ENCODE measurements around the gene GUCY2C.

Gene GUCY2C

DNA sequence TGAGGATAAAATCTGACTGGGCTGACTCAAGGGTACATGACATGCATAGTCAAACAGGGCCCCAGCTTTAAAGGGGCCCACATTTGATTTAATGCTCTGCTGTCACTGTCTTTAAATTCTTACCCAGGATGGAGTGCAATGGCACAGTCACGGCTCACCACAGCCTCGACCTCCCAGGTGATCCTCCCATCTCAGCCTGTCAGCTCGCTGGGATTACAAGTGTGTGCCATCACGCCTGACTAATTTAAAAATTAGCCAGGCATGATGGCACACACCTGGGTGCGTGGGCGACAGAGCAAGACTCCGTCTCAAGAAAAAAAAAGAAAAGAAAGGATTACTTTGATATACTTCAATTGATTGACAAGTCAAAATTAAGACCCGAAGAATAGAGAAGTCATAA, 119.5 kb downstream of the GUCY2C start:
- Histone ChIP-seq H3K79me1 (ENCODE audit: low read length) (no peaks in the 10 kb centered on the region), H3K36me3 (ENCODE audit: control insufficient read depth in 1 of 2, insufficient read depth in 2 of 2, low read length in 2 of 2) (no peaks in the 10 kb centered on the region), H3K4me3 (ENCODE audit: low read depth, low read length) (no peak overlapping the region), H4K12ac (ENCODE audit: low read depth, low read length) (no peak overlapping the region), H3K27ac (ENCODE audit: low read depth, low read length) (no peak overlapping the region), H2BK5ac (ENCODE audit: low read depth, low read length, poor library complexity) (no peak overlapping the region), H4K91ac (ENCODE audit: low read depth, low read length) (no peak overlapping the region), H3K9ac (ENCODE audit: low read length) (no peak overlapping the region), H3K9me3 (ENCODE audit: insufficient read depth, low read depth, low read length) (no peaks in the 10 kb centered on the region), H3K18ac (ENCODE audit: low read length) (no peak overlapping the region), H2BK12ac (ENCODE audit: low read length) (no peak overlapping the region), H3K14ac (ENCODE audit: low read length) (no peak overlapping the region), H3K4ac (ENCODE audit: low read depth, low read length) (no peak overlapping the region), H2BK120ac (ENCODE audit: insufficient read depth, low read length, poor library complexity) (no peak overlapping the region), H3K79me2 (ENCODE audit: control insufficient read depth, insufficient read depth, low read length, poor library complexity) (no peaks in the 10 kb centered on the region), H3K4me2 (ENCODE audit: low read length) (no peak overlapping the region), H4K8ac (ENCODE audit: low read depth, low read length) (no peak overlapping the region), H2AFZ (ENCODE audit: insufficient read depth, low read length, poor library complexity) (no peak overlapping the region), H3K23ac (ENCODE audit: low read length) (no peak overlapping the region), H3K4me1 (ENCODE audit: control insufficient read depth in 1 of 2, insufficient read depth in 2 of 2, low read length in 2 of 2) (no peaks in the 10 kb centered on the region), H2AK5ac (ENCODE audit: low read length) (no peak overlapping the region), H3K27me3 (ENCODE audit: insufficient read depth, low read length) (no peaks in the 10 kb centered on the region)
- WGBS (ENCODE audit: extremely low coverage, insufficient coverage, insufficient read length), result no CpG with 5 or more reads among the region's 8 CpGs
- DNase-seq, result no peak

DNA sequence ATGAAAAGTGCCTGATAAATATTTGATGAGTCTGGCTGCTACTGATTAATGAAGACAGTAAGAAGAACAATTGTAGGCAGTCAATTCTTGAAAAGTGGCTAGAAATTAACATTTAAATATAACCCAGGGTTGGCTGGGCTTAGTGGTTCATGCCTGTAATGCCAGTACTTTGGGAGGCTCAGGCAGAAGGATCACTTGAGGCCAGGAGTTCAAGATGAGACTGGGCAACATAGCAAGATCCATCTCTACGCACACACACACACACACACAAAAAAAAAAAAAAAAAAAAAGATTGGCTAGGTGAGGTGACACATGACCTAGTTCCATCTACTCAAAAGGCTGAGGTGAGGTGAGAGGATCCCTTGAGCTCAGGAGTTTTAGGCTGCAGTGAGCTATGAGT, 120.8 kb downstream of the GUCY2C start:
- Histone ChIP-seq H2BK120ac (ENCODE audit: insufficient read depth, low read length, poor library complexity) (no peak overlapping the region), H3K27me3 (ENCODE audit: insufficient read depth, low read length) (no peaks in the 10 kb centered on the region), H3K9me3 (ENCODE audit: insufficient read depth, low read depth, low read length) (no peaks in the 10 kb centered on the region), H3K79me1 (ENCODE audit: low read length) (no peaks in the 10 kb centered on the region), H3K14ac (ENCODE audit: low read length) (no peak overlapping the region), H2BK12ac (ENCODE audit: low read length) (no peak overlapping the region), H3K79me2 (ENCODE audit: control insufficient read depth, insufficient read depth, low read length, poor library complexity) (no peaks in the 10 kb centered on the region), H4K12ac (ENCODE audit: low read depth, low read length) (no peak overlapping the region), H3K4me3 (ENCODE audit: low read depth, low read length) (no peak overlapping the region), H3K4me1 (ENCODE audit: control insufficient read depth in 1 of 2, insufficient read depth in 2 of 2, low read length in 2 of 2) (no peaks in the 10 kb centered on the region), H4K8ac (ENCODE audit: low read depth, low read length) (no peak overlapping the region), H3K27ac (ENCODE audit: low read depth, low read length) (no peak overlapping the region), H2AFZ (ENCODE audit: insufficient read depth, low read length, poor library complexity) (no peak overlapping the region), H3K9ac (ENCODE audit: low read length) (no peak overlapping the region), H3K36me3 (ENCODE audit: control insufficient read depth in 1 of 2, insufficient read depth in 2 of 2, low read length in 2 of 2) (no peaks in the 10 kb centered on the region), H3K4ac (ENCODE audit: low read depth, low read length) (no peak overlapping the region), H3K18ac (ENCODE audit: low read length) (no peak overlapping the region), H2BK5ac (ENCODE audit: low read depth, low read length, poor library complexity) (no peak overlapping the region), H3K23ac (ENCODE audit: low read length) (no peak overlapping the region), H2AK5ac (ENCODE audit: low read length) (no peak overlapping the region), H4K91ac (ENCODE audit: low read depth, low read length) (no peak overlapping the region), H3K4me2 (ENCODE audit: low read length) (no peak overlapping the region)
- no peak for DNase-seq
- no CpG with 5 or more reads among the region's 1 CpG for WGBS (ENCODE audit: extremely low coverage, insufficient coverage, insufficient read length)

DNA sequence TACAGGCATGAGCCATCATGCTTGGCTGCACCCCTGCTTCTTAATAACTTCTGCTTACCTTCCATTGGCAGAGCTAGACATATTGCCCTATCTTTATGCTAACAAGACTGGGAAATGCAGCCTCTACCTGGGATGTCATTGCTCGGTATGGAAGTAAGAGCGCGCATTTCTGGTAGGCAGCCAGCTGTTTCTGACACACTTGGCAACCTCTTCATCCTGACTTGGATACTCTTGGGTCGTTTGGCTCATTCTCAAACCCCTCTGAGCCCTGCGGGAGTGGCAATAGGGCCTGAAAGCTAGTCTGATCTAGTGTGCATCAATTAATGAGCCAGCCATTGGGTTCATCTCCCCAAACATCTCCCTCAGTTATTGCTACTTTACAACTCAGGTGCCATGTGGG, 123.3 kb downstream of the GUCY2C start:
- no peak overlapping the region for H3K4me3 ChIP-seq (ENCODE audit: low read depth, low read length)
- H3K4me2 ChIP-seq (ENCODE audit: low read length), result no peak overlapping the region
- no peak overlapping the region for H4K8ac ChIP-seq (ENCODE audit: low read depth, low read length)
- H4K91ac ChIP-seq (ENCODE audit: low read depth, low read length), result no peak overlapping the region
- no peak overlapping the region for H3K23ac ChIP-seq (ENCODE audit: low read length)
- no peak overlapping the region for H3K14ac ChIP-seq (ENCODE audit: low read length)
- H2AK5ac ChIP-seq (ENCODE audit: low read length), result no peak overlapping the region
- no peaks in the 10 kb centered on the region for H3K36me3 ChIP-seq (ENCODE audit: control insufficient read depth in 1 of 2, insufficient read depth in 2 of 2, low read length in 2 of 2)
- H3K9ac ChIP-seq (ENCODE audit: low read length), result no peak overlapping the region
- no peak overlapping the region for H2BK12ac ChIP-seq (ENCODE audit: low read length)
- no peaks in the 10 kb centered on the region for H3K9me3 ChIP-seq (ENCODE audit: insufficient read depth, low read depth, low read length)
- H2BK120ac ChIP-seq (ENCODE audit: insufficient read depth, low read length, poor library complexity), result no peak overlapping the region
- no peaks in the 10 kb centered on the region for H3K27me3 ChIP-seq (ENCODE audit: insufficient read depth, low read length)
- no CpG with 5 or more reads among the region's 5 CpGs for WGBS (ENCODE audit: extremely low coverage, insufficient coverage, insufficient read length)
- no peak for DNase-seq
- H3K79me1 ChIP-seq (ENCODE audit: low read length), result no peaks in the 10 kb centered on the region
- H4K12ac ChIP-seq (ENCODE audit: low read depth, low read length), result no peak overlapping the region
- no peak overlapping the region for H2BK5ac ChIP-seq (ENCODE audit: low read depth, low read length, poor library complexity)
- no peak overlapping the region for H3K4ac ChIP-seq (ENCODE audit: low read depth, low read length)
- H3K27ac ChIP-seq (ENCODE audit: low read depth, low read length), result no peak overlapping the region
- no peaks in the 10 kb centered on the region for H3K79me2 ChIP-seq (ENCODE audit: control insufficient read depth, insufficient read depth, low read length, poor library complexity)
- H3K18ac ChIP-seq (ENCODE audit: low read length), result no peak overlapping the region
- H3K4me1 ChIP-seq (ENCODE audit: control insufficient read depth in 1 of 2, insufficient read depth in 2 of 2, low read length in 2 of 2), result peaks cover under 1 to 1% of the 10 kb centered on the region in 2 experiments
- no peak overlapping the region for H2AFZ ChIP-seq (ENCODE audit: insufficient read depth, low read length, poor library complexity)

DNA sequence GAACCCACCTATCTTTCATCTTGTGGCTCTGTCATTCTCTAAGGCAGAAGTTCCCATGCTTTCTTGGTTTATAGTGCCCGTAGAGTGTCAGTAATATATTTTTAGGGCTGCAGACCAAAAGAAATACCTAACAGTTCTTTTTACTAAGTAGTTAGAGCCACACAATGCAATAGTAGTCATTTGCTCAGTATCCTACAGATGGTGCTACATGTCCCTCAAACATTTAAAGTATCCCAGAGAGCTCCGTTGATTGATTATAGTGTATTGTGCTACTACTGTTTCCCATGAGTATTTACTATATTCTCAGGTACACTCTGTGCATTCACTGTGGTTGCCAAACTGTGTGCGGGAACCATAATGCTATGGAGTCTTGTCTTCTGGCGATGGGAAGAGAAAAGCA, 124.0 kb downstream of the GUCY2C start:
- Histone ChIP-seq H2BK12ac (ENCODE audit: low read length) (no peak overlapping the region), H4K12ac (ENCODE audit: low read depth, low read length) (no peak overlapping the region), H3K4me3 (ENCODE audit: low read depth, low read length) (no peak overlapping the region), H3K14ac (ENCODE audit: low read length) (no peak overlapping the region), H3K79me2 (ENCODE audit: control insufficient read depth, insufficient read depth, low read length, poor library complexity) (no peaks in the 10 kb centered on the region), H2BK5ac (ENCODE audit: low read depth, low read length, poor library complexity) (no peak overlapping the region), H4K91ac (ENCODE audit: low read depth, low read length) (no peak overlapping the region), H4K8ac (ENCODE audit: low read depth, low read length) (no peak overlapping the region), H3K23ac (ENCODE audit: low read length) (no peak overlapping the region), H3K9ac (ENCODE audit: low read length) (no peak overlapping the region), H3K4me1 (ENCODE audit: control insufficient read depth in 1 of 2, insufficient read depth in 2 of 2, low read length in 2 of 2) (peaks cover 3 to 4% of the 10 kb centered on the region in 2 experiments), H3K27me3 (ENCODE audit: insufficient read depth, low read length) (no peaks in the 10 kb centered on the region), H2BK120ac (ENCODE audit: insufficient read depth, low read length, poor library complexity) (no peak overlapping the region), H2AK5ac (ENCODE audit: low read length) (no peak overlapping the region), H3K18ac (ENCODE audit: low read length) (no peak overlapping the region), H3K27ac (ENCODE audit: low read depth, low read length) (no peak overlapping the region), H2AFZ (ENCODE audit: insufficient read depth, low read length, poor library complexity) (no peak overlapping the region), H3K36me3 (ENCODE audit: control insufficient read depth in 1 of 2, insufficient read depth in 2 of 2, low read length in 2 of 2) (no peaks in the 10 kb centered on the region), H3K4me2 (ENCODE audit: low read length) (no peak overlapping the region), H3K4ac (ENCODE audit: low read depth, low read length) (no peak overlapping the region), H3K9me3 (ENCODE audit: insufficient read depth, low read depth, low read length) (no peaks in the 10 kb centered on the region), H3K79me1 (ENCODE audit: low read length) (peaks cover 4% of the 10 kb centered on the region)
- DNase-seq, result no peak
- no CpG with 5 or more reads among the region's 4 CpGs for WGBS (ENCODE audit: extremely low coverage, insufficient coverage, insufficient read length)

All from trophoblast cell (in vitro differentiated cells and primary cell).